HL-60 (cell line): Measurements from ENCODE around the gene GPR107.

Source experiments
- DNase-seq, 2 experiments: peaks; one replicate each; pipeline ENCODE4 v3.0.0-alpha.2; 2010 to 2020; ENCODE audit warnings: low read depth in 1 of 2, low spot score in 1 of 2
- H3K27ac ChIP-seq: fragments of 250-450 bp; sonication (Bioruptor Pico); replicated peaks from 2 replicates; pipeline ENCODE4 v1.5.1; 2020; ENCODE audit warnings: mild to moderate bottlenecking, moderate library complexity
- H3K27me3 ChIP-seq: fragments of 250-450 bp; sonication (Bioruptor Pico); 2 replicates; pipeline ENCODE4 v1.5.1; 2021; ENCODE audit warnings: mild to moderate bottlenecking, moderate library complexity; ENCODE audit not compliant: insufficient read depth, poor library complexity, severe bottlenecking
- H3K4me3 ChIP-seq: replicated peaks from 2 replicates; pipeline ENCODE4 v1.5.1; 2011; ENCODE audit warnings: mild to moderate bottlenecking, control low read depth, low read length; ENCODE audit not compliant: insufficient read depth
- CTCF ChIP-seq: IDR thresholded peaks from one replicate; pipeline ENCODE4 v1.5.1; 2011; ENCODE audit warnings: low read length, control low read depth, inconsistent platforms; ENCODE audit not compliant: insufficient read depth
- GABPA ChIP-seq: IDR thresholded peaks from 2 replicates; pipeline ENCODE4 v1.6.1; 2012; ENCODE audit warnings: low read depth
- POLR2AphosphoS5 ChIP-seq: IDR thresholded peaks from 2 replicates; pipeline ENCODE4 v1.6.1; 2012; ENCODE audit warnings: low read depth
- SPI1 ChIP-seq: IDR thresholded peaks from 2 replicates; pipeline ENCODE4 v1.6.1; 2012; ENCODE audit warnings: low read depth, mild to moderate bottlenecking, borderline replicate concordance
- TF ChIP-seq, protein P1 (sequence below): IDR thresholded peaks from 2 replicates; pipeline ENCODE4 v1.6.1; 2012; ENCODE audit warnings: low read depth; ENCODE audit not compliant: insufficient replicate concordance

GPR107 gene

GRCh38 chr9:130028493-130029222, 25.0 kb upstream of the GPR107 start:
- DNase-seq: no peak
- H3K4me3 ChIP-seq: no peak overlapping the region
- no peaks in the 10 kb centered on the region for H3K27me3 ChIP-seq
- H3K27ac ChIP-seq: no peak overlapping the region
- no peak for TF ChIP-seq CTCF
- TF ChIP-seq SPI1: no peak
- TF ChIP-seq, protein P1, sequence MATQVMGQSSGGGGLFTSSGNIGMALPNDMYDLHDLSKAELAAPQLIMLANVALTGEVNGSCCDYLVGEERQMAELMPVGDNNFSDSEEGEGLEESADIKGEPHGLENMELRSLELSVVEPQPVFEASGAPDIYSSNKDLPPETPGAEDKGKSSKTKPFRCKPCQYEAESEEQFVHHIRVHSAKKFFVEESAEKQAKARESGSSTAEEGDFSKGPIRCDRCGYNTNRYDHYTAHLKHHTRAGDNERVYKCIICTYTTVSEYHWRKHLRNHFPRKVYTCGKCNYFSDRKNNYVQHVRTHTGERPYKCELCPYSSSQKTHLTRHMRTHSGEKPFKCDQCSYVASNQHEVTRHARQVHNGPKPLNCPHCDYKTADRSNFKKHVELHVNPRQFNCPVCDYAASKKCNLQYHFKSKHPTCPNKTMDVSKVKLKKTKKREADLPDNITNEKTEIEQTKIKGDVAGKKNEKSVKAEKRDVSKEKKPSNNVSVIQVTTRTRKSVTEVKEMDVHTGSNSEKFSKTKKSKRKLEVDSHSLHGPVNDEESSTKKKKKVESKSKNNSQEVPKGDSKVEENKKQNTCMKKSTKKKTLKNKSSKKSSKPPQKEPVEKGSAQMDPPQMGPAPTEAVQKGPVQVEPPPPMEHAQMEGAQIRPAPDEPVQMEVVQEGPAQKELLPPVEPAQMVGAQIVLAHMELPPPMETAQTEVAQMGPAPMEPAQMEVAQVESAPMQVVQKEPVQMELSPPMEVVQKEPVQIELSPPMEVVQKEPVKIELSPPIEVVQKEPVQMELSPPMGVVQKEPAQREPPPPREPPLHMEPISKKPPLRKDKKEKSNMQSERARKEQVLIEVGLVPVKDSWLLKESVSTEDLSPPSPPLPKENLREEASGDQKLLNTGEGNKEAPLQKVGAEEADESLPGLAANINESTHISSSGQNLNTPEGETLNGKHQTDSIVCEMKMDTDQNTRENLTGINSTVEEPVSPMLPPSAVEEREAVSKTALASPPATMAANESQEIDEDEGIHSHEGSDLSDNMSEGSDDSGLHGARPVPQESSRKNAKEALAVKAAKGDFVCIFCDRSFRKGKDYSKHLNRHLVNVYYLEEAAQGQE: no peak
- no peak for TF ChIP-seq GABPA
- TF ChIP-seq POLR2AphosphoS5: no peak

DNA sequence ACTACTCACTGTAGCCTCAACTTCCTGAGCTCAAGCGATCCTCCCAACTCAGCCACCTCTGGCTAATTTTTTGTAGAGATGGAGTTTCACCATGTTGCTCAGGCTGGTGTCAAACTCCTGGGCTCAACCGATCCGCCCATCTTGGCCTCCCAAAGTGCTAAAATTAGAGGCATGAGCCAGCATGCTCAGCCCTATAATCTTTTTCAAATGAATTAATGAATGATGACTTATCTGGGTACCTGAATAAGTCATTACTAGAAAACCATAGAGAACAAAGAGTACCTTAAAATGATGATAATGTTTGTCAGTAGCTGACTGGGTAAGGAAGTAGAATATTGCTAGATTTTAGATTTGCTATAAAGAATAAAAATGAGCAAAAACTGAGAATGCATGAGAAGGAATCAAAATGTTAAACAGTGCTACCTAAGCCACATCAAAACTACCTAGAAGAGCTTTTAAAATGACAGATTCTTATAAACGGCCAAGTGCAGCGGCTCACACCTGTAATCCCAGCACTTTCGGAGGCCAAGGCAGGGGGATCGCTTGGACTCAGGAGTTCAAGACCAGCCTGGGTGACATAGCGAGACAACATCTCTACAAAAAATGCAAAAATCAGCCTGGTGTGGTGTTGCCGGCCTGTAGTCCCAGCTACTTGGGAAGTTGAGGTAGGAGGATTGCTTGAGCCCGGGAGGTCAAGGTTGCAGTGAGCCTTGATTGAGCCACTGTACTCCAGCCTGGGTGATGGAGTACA, 24.3 kb upstream of the GPR107 start:
- TF ChIP-seq SPI1 (no peak), CTCF (no peak), GABPA (no peak), POLR2AphosphoS5 (no peak)
- TF ChIP-seq, protein P1: no peak
- H3K4me3 ChIP-seq: no peak overlapping the region
- no peak for DNase-seq
- no peak overlapping the region for H3K27ac ChIP-seq
- H3K27me3 ChIP-seq: no peaks in the 10 kb centered on the region

GRCh38 chr9:130030651-130031127, 23.0 kb upstream of the GPR107 start:
- no peaks in the 10 kb centered on the region for H3K27me3 ChIP-seq
- no peak overlapping the region for H3K27ac ChIP-seq
- DNase-seq: no peak
- TF ChIP-seq GABPA: no peak
- no peak for TF ChIP-seq POLR2AphosphoS5
- TF ChIP-seq CTCF: no peak
- TF ChIP-seq, protein P1: no peak
- TF ChIP-seq SPI1: no peak
- no peak overlapping the region for H3K4me3 ChIP-seq
